Transverse colon (tissue), 4 donors: ENCODE measurements around the gene RACGAP1. TPM values are rescaled to one million over a fixed set of nuclear protein-coding genes. Genes with fewer than 3 reads are reported as not detected.

Experiments
- DNase-seq: peaks from one replicate; pipeline ENCODE4 v3.0.0-alpha.2; 2019
- H3K27ac ChIP-seq, 4 donors: fragments of 200-600 bp; sonication (generic); 2 replicates each; pipeline ENCODE4 v1.5.1; 2016 to 2018; ENCODE audit warnings: inconsistent platforms in 4 of 4
- H3K27me3 ChIP-seq: fragments of 200-600 bp; sonication (generic); 2 replicates; pipeline ENCODE4 v1.5.1; 2017; ENCODE audit warnings: inconsistent platforms
- H3K36me3 ChIP-seq, 4 donors: fragments of 200-600 bp; sonication (generic); 2 replicates each; pipeline ENCODE4 v1.5.1; 2017 to 2019; ENCODE audit warnings: inconsistent platforms in 4 of 4
- H3K4me1 ChIP-seq, 4 donors: fragments of 200-600 bp; sonication (generic); 2 replicates each; pipeline ENCODE4 v1.5.1; 2017 to 2020; ENCODE audit warnings: inconsistent platforms in 4 of 4
- H3K4me3 ChIP-seq, 4 donors: fragments of 200-600 bp; sonication (generic); 1 replicate in 1 of 4; 2 replicates in 3 of 4; pipeline versions ENCODE4 v1.5.1 to v1.6.1; 2017 to 2019; ENCODE audit warnings: inconsistent platforms in 4 of 4
- H3K9me3 ChIP-seq, 2 donors: fragments of 200-600 bp; sonication (generic); 2 replicates each; pipeline ENCODE4 v1.5.1; 2017 to 2019; ENCODE audit warnings: inconsistent platforms in 2 of 2
- CTCF ChIP-seq, 5 experiments: fragments of 200-600 bp in 3 of 5; fragments of 450-650 bp in 2 of 5; sonication (generic) in 3 of 5; IDR thresholded peaks; 1 replicate in 2 of 5; 2 replicates in 3 of 5; pipeline ENCODE4 v1.5.1; 2016 to 2017; ENCODE audit warnings: antibody characterized with exemption in 5 of 5, inconsistent platforms in 3 of 5, mild to moderate bottlenecking in 2 of 5, moderate library complexity in 1 of 5
- EP300 ChIP-seq: sonication (generic); formaldehyde crosslinking; IDR thresholded peaks from one replicate; pipeline ENCODE4 v1.6.1; 2017; ENCODE audit warnings: antibody characterized with exemption, low read depth
- POLR2A ChIP-seq: fragments of 450-650 bp; IDR thresholded peaks from one replicate; pipeline ENCODE4 v1.6.1; 2016; ENCODE audit warnings: antibody characterized with exemption, mild to moderate bottlenecking, moderate library complexity
- POLR2AphosphoS5 ChIP-seq, 3 donors: sonication (generic); formaldehyde crosslinking; IDR thresholded peaks; one replicate each; pipeline ENCODE4 v1.6.1; 2016; ENCODE audit warnings: antibody characterized with exemption in 3 of 3
- WGBS, 2 donors: methylation state at CpG; one replicate each; pipeline ENCODE4 v1.1.5; 2018; ENCODE audit warnings: low coverage in 1 of 2; 5-methylcytosine and 5-hydroxymethylcytosine counted together
- in situ Hi-C, 4 donors: fragments of 200-750 bp; cut with MboI; loops; one replicate each; pipeline versions ENCODE4 v1.15.0 to v1.15.1; 2017; ENCODE audit warnings: low sequenced_read_pairs in 3 of 4, low pct_ligation_motif_present in 1 of 4, low pct_unique_long_range_greater_than_20kb in 1 of 4
- intact Hi-C: fragments of 100-400 bp; cut with DNase I; formaldehyde crosslinking; loops from one replicate; pipeline ENCODE4 v1.15.1; 2023; ENCODE audit warnings: low total_unique reads
- total RNA-seq, 4 donors: library from RNA; depleted of rRNA; stranded (reverse); fragments of >200 nt; gene quantifications; one replicate each; pipeline ENCODE4 v1.1.0, GENCODE V29; 2016

The RACGAP1 gene
- total RNA-seq, 4 donors from 2014 or later, result 5.0 to 13.4 (median 9.3) TPM

GRCh38 chr12:50050119-50050385 lies 24.8 kb upstream of the RACGAP1 start:
- no peak for TF ChIP-seq CTCF (IDR thresholded peaks at IDR 0.05)
- TF ChIP-seq POLR2A, result no peak
- no peak for TF ChIP-seq EP300
- no peak for TF ChIP-seq POLR2AphosphoS5 (IDR thresholded peaks at IDR 0.05)
- Histone ChIP-seq H3K4me3 (peak overlapping the region in 1 of 4 donors; percentile 27), H3K9me3 (no peaks in the 10 kb centered on the region), H3K27me3 (peaks cover 18% of the 10 kb centered on the region), H3K4me1 (peaks cover 5 to 11% (median 8%) of the 10 kb centered on the region in 4 donors), H3K27ac (no peak overlapping the region), H3K36me3 (no peaks in the 10 kb centered on the region)
- in situ Hi-C loops (loop anchor here in 3 of 4 donors (5.0 to 25.0 kb wide), 3 partner anchors 75 to 188 kb away; partner anchors contain the start of gene AQP6 (in 2 of the 3)), intact Hi-C loops (no loop called here)
- no peak for DNase-seq
- WGBS, 2 donors, result 70 to 80% methylated on average over 2 to 3 of the region's 3 CpGs

DNA sequence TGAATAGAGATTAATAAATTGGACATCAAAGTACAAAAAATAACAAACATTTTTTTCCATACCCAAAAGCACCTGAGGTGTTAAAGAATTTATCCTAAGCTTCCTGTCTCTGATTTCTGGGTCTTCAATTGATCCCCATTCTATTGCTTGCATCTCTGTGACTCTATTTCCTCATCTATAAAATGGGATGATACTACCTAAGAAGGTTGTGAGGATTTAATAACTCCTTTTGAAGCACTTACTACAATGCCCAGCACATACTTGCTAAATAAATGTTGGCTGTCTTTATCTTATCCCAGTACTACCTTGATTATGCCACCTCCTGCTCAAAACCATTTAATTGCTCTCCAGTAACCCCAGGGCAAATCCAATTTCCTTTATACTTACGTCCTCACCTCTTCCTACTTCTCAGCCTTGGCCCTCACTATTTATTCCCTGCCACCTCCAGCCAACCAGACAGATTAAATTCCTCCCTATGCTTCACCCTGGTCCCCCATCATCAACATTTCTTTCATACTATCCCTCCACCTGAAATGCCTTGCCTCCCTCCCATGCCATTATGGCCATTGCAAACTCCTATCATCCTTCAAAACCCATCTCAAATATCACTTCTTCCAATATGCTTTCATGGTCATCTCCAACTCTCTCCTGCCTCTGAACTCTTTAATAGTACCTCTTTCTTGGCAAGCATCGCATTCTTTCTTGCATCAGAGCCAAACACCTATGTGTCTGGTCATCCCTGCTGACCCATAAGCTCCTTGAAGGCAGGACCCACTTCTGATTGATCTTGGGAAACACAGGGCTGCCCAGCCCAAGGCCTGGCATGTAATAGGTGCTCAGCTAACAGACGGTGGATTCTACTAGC lies 24.2 kb upstream of the RACGAP1 start:
- no peaks in the 10 kb centered on the region for H3K36me3 ChIP-seq
- peaks cover 18% of the 10 kb centered on the region for H3K27me3 ChIP-seq
- peaks cover 5 to 11% (median 8%) of the 10 kb centered on the region in 4 donors for H3K4me1 ChIP-seq
- intact Hi-C loops, result no loop called here
- no peaks in the 10 kb centered on the region for H3K9me3 ChIP-seq
- no peak for DNase-seq
- in situ Hi-C loops, result loop anchor here in 3 of 4 donors (5.0 to 25.0 kb wide), 3 partner anchors 75 to 187 kb away; partner anchors contain the start of gene AQP6 (in 2 of the 3)
- WGBS, 2 donors, result 83 to 86% methylated on average over 2 to 3 of the region's 3 CpGs
- no peak overlapping the region for H3K27ac ChIP-seq
- H3K4me3 ChIP-seq, result no peak overlapping the region
- TF ChIP-seq CTCF (IDR thresholded peaks at IDR 0.05), result no peak

- no peak for TF ChIP-seq POLR2A
- no peak for TF ChIP-seq CTCF (IDR thresholded peaks at IDR 0.05)
- no peak for TF ChIP-seq POLR2AphosphoS5 (IDR thresholded peaks at IDR 0.05)
- no peak for TF ChIP-seq EP300
- WGBS, 2 donors, result 86 to 89% methylated on average over 6 to 7 of the region's 7 CpGs
- Histone ChIP-seq H3K36me3 (no peaks in the 10 kb centered on the region), H3K27ac (no peak overlapping the region), H3K4me3 (no peak overlapping the region), H3K4me1 (peaks cover 5 to 11% (median 8%) of the 10 kb centered on the region in 4 donors), H3K27me3 (peaks cover 18% of the 10 kb centered on the region), H3K9me3 (no peaks in the 10 kb centered on the region)
- intact Hi-C loops, result no loop called here
- in situ Hi-C loops, result no loop called here
- no peak for DNase-seq
These were observed 22.5 kb upstream of the RACGAP1 start for GRCh38 chr12:50047693-50048250.

DNA sequence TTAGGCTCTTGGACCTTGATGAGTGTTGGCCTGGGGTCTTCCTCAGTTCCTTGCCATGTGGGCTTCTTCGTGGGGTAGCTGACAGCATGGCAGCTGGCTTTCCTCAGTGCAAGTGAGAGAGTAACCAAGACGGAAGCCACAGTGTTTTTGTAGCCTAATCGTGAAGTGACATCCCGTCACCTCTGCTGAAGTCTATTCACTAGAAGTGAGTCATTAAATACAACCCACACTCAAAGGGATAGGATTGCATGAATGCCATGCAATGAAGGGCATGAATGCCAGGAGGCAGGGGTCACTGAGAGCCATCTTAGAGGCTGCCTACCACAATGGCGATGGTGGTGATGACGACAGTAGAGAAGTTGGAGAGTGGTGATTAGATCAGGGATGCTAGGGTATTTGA lies 18.6 kb upstream of the RACGAP1 start:
- H3K36me3 ChIP-seq, result no peaks in the 10 kb centered on the region
- no peaks in the 10 kb centered on the region for H3K9me3 ChIP-seq
- no peaks in the 10 kb centered on the region for H3K4me1 ChIP-seq
- H3K4me3 ChIP-seq, result no peak overlapping the region
- H3K27ac ChIP-seq, result no peak overlapping the region
- TF ChIP-seq POLR2A, result no peak
- intact Hi-C loops (no loop called here), in situ Hi-C loops (no loop called here)
- 60 to 77% methylated on average over 3 to 6 of the region's 6 CpGs for WGBS, 2 donors
- H3K27me3 ChIP-seq, result no peaks in the 10 kb centered on the region
- DNase-seq, result no peak
